Lung microvascular endothelial cell (primary cell): ENCODE measurements around the gene SIK3. TPM values are rescaled to one million over a fixed set of nuclear protein-coding genes. Genes with fewer than 3 reads are reported as not detected.
"Not testable (repeated sequence)": the region's sequence is repeated elsewhere in the genome, so short reads cannot be mapped to it uniquely, and the experiment has no call there.

Experiments used
- DNase-seq, 2 donors: peaks; one replicate each; pipeline versions ENCODE4 v3.0.0 to v3.0.0-alpha.2; 2010; ENCODE audit warnings: low read depth in 2 of 2
- total RNA-seq: library from RNA; depleted of rRNA; stranded (reverse); fragments of >200 nt; gene quantifications from 2 replicates; pipeline ENCODE4 v1.2.1, GENCODE V29; 2014

The SIK3 gene
- total RNA-seq: 6.1 and 6.3 TPM in 2 replicates

DNA sequence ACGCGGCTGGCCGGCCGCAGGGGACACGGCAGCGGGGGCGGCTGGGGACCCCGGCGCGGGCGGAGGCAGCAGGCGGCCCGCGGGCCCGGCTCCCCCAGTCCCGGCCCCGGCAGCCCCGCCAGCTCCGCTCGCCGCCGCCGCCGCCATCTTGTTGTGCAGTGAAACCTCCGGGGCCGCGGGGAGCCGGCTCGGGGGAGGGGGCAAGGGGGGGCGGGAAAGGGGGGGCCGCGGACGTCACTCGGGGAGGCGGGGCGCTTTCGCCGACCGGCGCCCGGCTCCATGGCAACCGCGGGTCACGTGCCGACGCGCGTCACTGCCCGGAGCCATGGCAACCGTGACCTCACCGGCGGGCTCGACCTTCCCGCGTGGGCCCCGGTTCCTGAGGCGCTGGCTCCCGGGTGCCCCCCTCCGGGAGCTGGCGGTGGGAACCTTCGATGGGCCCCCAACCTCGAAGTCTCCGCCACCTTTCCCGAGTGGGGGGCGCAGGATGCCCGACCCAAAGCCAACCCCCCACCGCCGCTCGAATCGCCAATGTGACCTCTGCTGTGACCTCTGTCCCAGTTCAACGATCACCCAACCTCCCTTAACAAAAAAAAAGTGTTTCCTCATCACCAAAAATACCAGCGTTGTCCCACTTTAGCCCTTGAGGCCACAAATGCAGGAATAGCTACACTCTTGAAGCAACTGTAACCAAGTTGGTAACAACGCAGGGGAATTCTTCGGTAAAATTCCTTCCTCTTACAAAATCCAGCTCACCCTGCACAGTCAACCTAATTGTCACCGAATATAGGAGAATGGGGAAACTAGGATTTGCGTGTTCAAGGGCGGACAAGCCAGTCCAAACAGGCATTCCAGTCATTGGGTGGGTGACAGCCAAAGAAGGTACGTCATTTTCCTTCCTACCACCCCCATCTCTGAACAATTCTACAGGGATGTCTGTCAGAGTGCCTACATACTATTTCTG lies at the start of gene SIK3:
Gene SIK3 (minus strand): TSS at position 160 of the 964 bp plus-strand sequence. CDS start 13 bp downstream, at position 147.
- DNase-seq: peak; percentile 95 to 98

- DNase-seq: peak in 1 of 2 donors; percentile 13
Measured at GRCh38 chr11:117146521-117146920, 48.3 kb upstream of the SIK3 start.

DNA sequence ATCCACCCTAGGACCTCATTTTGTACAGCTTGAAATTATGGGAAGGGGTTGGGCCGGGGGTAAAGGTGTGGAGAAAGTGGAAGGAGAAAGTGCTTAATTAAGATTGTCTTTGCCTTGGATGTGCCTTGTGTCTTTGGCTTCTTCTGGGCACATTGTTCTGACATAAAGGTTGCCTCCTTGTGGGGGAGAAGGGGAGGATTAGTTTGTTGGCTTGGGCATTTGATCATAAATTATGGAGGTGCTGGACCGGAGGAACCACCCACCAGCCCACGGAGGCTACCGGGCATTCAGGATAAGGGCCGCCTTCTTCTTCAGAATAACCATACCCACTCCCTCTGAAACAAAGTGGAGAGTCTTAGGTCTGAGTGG lies 47.1 kb upstream of the SIK3 start:
- DNase-seq: peak; percentile 41 to 58

GRCh38 chr11:117144477-117145392 lies 46.5 kb upstream of the SIK3 start:
- DNase-seq: peak; percentile 84 to 91

DNA sequence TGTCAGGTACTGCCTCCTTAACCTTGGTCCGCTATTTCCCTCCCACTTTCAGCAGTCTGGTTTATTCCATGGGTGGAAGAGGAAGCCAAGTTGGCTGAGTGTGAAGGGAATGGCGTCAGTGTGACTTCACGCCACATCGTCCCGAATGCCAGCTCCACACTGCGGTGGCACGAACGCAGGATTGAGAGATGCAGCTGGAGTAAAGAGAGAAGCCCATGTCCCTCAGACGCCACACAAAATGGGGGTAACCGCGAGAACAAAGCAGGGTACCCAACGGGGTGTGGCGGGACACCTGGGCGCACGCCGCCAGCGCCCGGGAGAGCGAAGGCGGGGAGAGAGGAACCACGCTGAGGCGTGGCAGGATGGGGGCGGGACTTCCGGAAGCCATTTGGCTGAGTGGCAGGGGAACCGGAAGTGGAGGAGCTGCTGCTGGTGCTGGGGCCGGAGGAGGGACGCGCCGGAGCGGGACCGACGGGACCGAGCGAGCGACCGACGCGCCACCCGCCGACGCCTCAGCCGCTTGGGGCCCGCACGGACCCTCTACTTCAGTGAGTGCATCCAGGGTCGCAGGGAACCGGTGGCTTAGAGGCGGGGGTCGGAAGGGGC lies 45.7 kb upstream of the SIK3 start, which contains the start of gene PAFAH1B2:
Gene PAFAH1B2 (plus strand): TSS at position 417 of the 606 bp plus-strand sequence. CDS start 8,161 bp downstream, outside the sequence.
- peak; percentile 92 to 95 for DNase-seq

- DNase-seq: peak in 1 of 2 donors; percentile 39
Measured at GRCh38 chr11:117143390-117143789, 45.2 kb upstream of the SIK3 start.

DNA sequence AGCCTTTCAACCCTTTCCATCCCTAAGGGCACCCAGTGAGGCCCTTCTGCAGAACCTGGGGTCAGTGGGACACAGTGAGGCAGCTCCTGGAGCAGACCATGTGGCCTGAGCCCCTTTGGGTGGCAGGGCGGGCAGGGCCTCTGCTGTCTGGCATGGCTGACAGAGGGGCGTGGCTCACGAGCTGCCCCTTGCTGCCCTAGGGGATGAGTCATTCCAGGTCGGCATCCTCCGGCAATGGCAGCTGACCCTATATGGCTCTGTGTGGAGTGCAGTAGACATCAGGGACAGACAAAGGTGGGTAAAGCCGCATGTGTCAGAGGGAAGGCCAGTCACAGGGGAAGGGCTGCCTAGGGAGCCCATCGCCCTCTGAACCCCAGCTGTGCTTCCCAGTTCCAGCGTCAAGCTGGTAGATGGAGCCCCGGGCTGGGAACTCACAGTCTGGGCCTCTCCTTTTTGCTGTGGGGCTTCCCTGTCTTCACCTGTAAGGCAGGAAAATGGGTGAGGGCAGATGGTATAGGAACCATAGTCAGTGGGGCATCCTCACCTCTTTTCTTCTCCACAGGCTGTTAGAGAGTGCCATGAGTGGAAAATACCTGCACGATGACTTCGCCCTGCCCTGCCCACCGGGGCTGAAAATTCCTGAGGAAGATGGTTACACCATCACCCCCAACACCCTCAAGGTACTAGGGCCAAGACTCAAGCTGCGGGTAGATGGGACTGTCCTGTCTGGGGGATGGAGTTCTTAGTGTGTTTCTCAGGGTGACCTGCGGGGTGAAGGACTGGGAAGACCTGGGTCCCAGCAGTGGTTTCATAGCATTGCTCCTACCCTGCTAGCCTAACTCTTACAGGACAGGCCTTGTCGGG lies 39.2 kb upstream of the SIK3 start:
- DNase-seq: not testable (repeated sequence)

DNA sequence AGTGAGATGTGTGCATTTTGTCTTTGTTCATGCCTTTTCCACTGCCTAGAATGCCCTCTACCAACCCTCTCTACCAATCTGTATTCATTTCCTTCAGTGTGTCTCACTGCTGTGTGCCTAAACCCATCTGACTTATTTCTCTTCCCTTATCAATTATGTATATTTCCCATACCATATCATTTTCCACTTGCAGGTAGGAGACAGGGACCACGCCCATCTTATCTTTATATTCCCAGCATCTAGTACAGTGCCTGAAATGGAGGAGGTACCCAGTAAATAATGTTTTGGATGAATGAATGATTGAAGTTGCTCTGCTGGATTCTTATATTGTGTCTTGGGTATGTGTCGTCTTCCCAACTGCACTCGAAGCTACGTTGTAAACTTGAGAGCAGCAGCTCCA lies 36.8 kb upstream of the SIK3 start:
- DNase-seq: not testable (repeated sequence)

DNA sequence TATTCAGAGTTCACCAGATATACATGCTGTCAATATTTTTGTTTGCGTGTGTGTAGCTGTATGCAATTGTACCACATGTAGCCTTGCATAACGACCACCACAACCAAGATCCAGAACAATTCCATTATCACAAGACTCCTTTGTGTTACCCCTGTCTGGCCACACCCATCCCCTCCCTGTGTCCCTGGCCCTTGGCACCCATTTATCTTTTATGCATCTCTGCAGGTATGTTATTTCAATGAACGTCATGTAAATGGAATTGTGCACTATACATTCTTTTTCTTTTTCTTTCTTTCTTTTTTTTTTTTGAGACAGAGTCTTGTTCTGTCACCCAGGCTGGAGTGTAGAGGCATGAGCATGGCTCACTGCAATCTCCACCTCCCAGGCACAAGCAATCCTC lies 36.2 kb upstream of the SIK3 start:
- DNase-seq: no peak

- DNase-seq: no peak
Measured at GRCh38 chr11:117130879-117131278, 32.7 kb upstream of the SIK3 start.

DNA sequence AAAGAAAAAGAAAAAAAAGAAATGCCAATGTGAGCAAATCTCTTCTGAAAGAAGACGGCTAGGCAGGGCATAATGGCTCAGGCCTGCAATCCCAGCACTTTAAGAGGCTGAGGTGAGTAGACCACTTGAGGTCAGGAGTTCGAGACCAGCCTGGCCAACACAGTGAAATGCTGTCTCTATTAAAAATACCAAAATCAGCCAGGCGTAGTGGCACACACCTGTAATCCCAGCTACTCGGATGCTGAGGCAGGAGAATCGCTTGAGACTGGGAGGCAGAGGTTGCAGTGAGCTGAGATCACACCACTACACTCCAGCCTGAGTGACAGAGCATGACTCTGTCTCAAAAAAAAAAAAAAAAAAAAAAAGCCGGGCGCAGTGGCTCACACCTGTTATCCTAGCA lies 32.2 kb upstream of the SIK3 start:
- not testable (repeated sequence) for DNase-seq

GRCh38 chr11:117128289-117128688 lies 30.1 kb upstream of the SIK3 start:
- DNase-seq: no peak

- no peak for DNase-seq
Measured at GRCh38 chr11:117127171-117127901, 29.1 kb upstream of the SIK3 start.

DNA sequence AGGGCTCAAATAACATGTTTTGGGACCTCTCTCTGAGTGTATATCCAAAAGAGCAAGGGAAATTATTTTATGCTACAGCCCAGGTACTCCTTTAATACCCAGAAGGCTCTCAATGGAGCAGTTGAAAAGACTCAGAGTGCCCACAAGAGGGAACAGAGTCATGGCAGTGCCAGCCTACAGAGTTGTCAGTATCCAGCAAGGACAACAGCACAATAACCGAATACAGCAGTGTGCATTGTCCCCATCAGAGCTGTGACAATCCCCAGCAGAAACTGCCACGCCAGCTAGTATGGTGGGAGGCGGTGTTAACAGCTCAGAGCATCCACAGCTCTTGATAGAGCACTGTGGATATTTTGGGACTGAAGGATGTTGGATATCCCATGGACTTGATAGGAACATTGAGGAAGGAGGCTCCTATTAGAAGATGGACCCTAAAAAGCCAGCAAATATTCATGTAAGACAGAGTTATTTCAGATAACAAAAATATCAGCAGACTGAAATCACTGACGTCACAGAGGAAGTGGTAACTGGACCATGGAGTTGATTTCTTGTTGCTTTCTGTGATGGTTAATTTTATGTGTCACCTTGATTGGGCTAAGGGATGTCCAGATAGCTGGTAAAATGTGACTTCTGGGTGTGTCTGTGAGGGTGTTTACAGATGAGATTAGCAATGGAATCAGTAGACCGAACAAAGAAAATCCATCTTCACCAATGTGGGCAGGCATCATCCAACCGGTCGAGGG lies 28.2 kb upstream of the SIK3 start:
- DNase-seq: no peak

DNA sequence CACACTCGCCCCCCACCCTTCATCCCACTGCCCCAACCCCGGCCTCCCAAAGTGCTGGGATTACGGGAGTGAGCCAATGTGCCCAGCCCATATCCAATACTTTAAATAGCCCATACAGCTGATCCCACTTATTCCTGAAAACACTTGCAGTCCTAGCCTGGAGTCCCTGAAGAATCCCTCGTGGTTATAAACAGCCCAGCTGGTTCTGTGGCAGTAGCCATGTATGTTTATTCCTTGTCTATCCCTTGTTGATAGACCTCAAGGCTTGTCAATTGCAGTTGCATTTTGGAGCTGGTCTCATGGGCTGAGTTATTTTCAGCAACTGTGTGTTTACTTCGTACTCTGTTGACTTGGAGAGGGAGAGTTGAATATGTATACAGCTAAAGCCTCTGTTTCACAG lies 24.3 kb upstream of the SIK3 start:
- DNase-seq: no peak

- DNase-seq: no peak
Measured at GRCh38 chr11:117121176-117121575, 22.9 kb upstream of the SIK3 start.

- DNase-seq: peak in 1 of 2 donors; percentile 18
Measured at GRCh38 chr11:117117681-117118080, 19.5 kb upstream of the SIK3 start.

- not testable (repeated sequence) for DNase-seq
Measured at GRCh38 chr11:117112939-117113338, 14.7 kb upstream of the SIK3 start.

GRCh38 chr11:117112497-117112896 lies 14.3 kb upstream of the SIK3 start:
- not testable (repeated sequence) for DNase-seq
